Right lobe of liver (tissue), 4 donors: Measurements from ENCODE around the gene MMP11.

Source experiments
- POLR2A ChIP-seq: fragments of 450-650 bp; IDR thresholded peaks from one replicate; pipeline ENCODE4 v1.6.1; 2017; ENCODE audit warnings: antibody characterized with exemption, mild to moderate bottlenecking
- TF ChIP-seq, protein P1 (sequence below), 4 donors: fragments of 200-600 bp in 3 of 4; fragments of 450-650 bp in 1 of 4; IDR thresholded peaks; one replicate each; pipeline versions ENCODE4 v1.5.1 to v1.8.0; 2016 to 2022; ENCODE audit warnings: antibody characterized with exemption in 4 of 4, mild to moderate bottlenecking in 2 of 4
- donor health status: DM: no; HTN: no; CAD: no.
- donor health status: DM: no; HTN: no; CAD: no.
- donor health status: DM: no; HTN: yes; CAD: no.

GRCh38 chr22:23763954-23764353 is 8.7 kb upstream of the MMP11 start:
- TF ChIP-seq, protein P1, sequence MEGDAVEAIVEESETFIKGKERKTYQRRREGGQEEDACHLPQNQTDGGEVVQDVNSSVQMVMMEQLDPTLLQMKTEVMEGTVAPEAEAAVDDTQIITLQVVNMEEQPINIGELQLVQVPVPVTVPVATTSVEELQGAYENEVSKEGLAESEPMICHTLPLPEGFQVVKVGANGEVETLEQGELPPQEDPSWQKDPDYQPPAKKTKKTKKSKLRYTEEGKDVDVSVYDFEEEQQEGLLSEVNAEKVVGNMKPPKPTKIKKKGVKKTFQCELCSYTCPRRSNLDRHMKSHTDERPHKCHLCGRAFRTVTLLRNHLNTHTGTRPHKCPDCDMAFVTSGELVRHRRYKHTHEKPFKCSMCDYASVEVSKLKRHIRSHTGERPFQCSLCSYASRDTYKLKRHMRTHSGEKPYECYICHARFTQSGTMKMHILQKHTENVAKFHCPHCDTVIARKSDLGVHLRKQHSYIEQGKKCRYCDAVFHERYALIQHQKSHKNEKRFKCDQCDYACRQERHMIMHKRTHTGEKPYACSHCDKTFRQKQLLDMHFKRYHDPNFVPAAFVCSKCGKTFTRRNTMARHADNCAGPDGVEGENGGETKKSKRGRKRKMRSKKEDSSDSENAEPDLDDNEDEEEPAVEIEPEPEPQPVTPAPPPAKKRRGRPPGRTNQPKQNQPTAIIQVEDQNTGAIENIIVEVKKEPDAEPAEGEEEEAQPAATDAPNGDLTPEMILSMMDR (IDR thresholded peaks at IDR 0.05): no peak
- TF ChIP-seq POLR2A: no peak
